T-helper 9 cell (primary cell): ENCODE measurements around the gene NPAS4.
"Not testable (repeated sequence)": the region's sequence is repeated elsewhere in the genome, so short reads cannot be mapped to it uniquely, and the experiment has no call there.

Experiments
- DNase-seq: peaks from one replicate; pipeline ENCODE4 v3.0.0-alpha.2; 2020

NPAS4 gene

GRCh38 chr11:66418168-66418985 lies 2.5 kb upstream of the NPAS4 start:
- DNase-seq, result peak; percentile 48

- no peak for DNase-seq
Observed at GRCh38 chr11:66418986-66419308, 1.9 kb upstream of the NPAS4 start.

GRCh38 chr11:66419825-66420224 lies 1.0 kb upstream of the NPAS4 start:
- no peak for DNase-seq

- DNase-seq, result peak; percentile 86
Observed at GRCh38 chr11:66421492-66422205, 814 bp downstream of the NPAS4 start.

- no peak for DNase-seq
Observed at GRCh38 chr11:66426314-66426713, 5.5 kb downstream of the NPAS4 start.

- no peak for DNase-seq
Observed at GRCh38 chr11:66428933-66429332, 8.1 kb downstream of the NPAS4 start.

GRCh38 chr11:66429983-66430602 lies 9.3 kb downstream of the NPAS4 start:
- peak; percentile 68 for DNase-seq

- not testable (repeated sequence) for DNase-seq
Observed at GRCh38 chr11:66431287-66431686, 10.5 kb downstream of the NPAS4 start.

- DNase-seq, result not testable (repeated sequence)
Observed at GRCh38 chr11:66431871-66432329, 11.1 kb downstream of the NPAS4 start.

GRCh38 chr11:66432597-66432996 lies 11.8 kb downstream of the NPAS4 start:
- no peak for DNase-seq

GRCh38 chr11:66437979-66438503 lies 17.2 kb downstream of the NPAS4 start:
- no peak for DNase-seq

- peak; percentile 81 for DNase-seq
Observed at GRCh38 chr11:66438504-66439466, 17.9 kb downstream of the NPAS4 start, which contains the start of gene MRPL11. TSS of gene MRPL11 (minus strand) at chr11:66438848. CDS start at chr11:66438754, 94 bp downstream.

- DNase-seq, result not testable (repeated sequence)
Observed at GRCh38 chr11:66440101-66440939, 19.5 kb downstream of the NPAS4 start.

- DNase-seq, result not testable (repeated sequence)
Observed at GRCh38 chr11:66440940-66441282, 20.1 kb downstream of the NPAS4 start.

GRCh38 chr11:66443602-66444001 lies 22.8 kb downstream of the NPAS4 start:
- no peak for DNase-seq

- DNase-seq, result no peak
Observed at GRCh38 chr11:66447012-66447411, 26.2 kb downstream of the NPAS4 start.

- no peak for DNase-seq
Observed at GRCh38 chr11:66448523-66448922, 27.7 kb downstream of the NPAS4 start.

- no peak for DNase-seq
Observed at GRCh38 chr11:66450560-66450959, 29.7 kb downstream of the NPAS4 start.

GRCh38 chr11:66451663-66452062 lies 30.8 kb downstream of the NPAS4 start:
- no peak for DNase-seq

- no peak for DNase-seq
Observed at GRCh38 chr11:66454247-66454646, 33.4 kb downstream of the NPAS4 start.

- DNase-seq, result no peak
Observed at GRCh38 chr11:66454828-66455227, 34.0 kb downstream of the NPAS4 start.
